K562 (cell line): ENCODE data around the gene HRC. TPM values are rescaled to one million over a fixed set of nuclear protein-coding genes. Genes with fewer than 3 reads are reported as not detected.
A peak's percentile ranks its signal among the peaks of the same experiment; 100 is the strongest.

Experiments used
- BHLHE40 ChIP-seq: IDR thresholded peaks from 2 replicates; pipeline ENCODE4 v1.6.1; 2011; ENCODE audit warnings: low read length, improper control_type of control experiment
- CGGBP1 ChIP-seq: fragments of 250-450 bp; sonication (Bioruptor Pico); IDR thresholded peaks from 2 replicates; pipeline ENCODE4 v1.9.0; 2021; ENCODE audit warnings: mild to moderate bottlenecking
- CHD2 ChIP-seq: IDR thresholded peaks from 2 replicates; pipeline ENCODE4 v1.6.1; 2011; ENCODE audit warnings: low read depth, low read length
- E2F3 ChIP-seq: fragments of 250-450 bp; sonication (Bioruptor Pico); IDR thresholded peaks from 2 replicates; pipeline ENCODE4 v1.4.0; 2020; ENCODE audit warnings: mild to moderate bottlenecking
- ELF2 ChIP-seq: fragments of 250-450 bp; sonication (Bioruptor Pico); IDR thresholded peaks from 2 replicates; pipeline ENCODE4 v1.5.0; 2021; ENCODE audit warnings: mild to moderate bottlenecking
- EP300 ChIP-seq: IDR thresholded peaks from 2 replicates; pipeline ENCODE4 v1.6.1; 2012; ENCODE audit warnings: low read length, improper control_type of control experiment
- ETS2 ChIP-seq: IDR thresholded peaks from 2 replicates; pipeline ENCODE4 v1.6.1; 2016; ENCODE audit warnings: borderline replicate concordance, missing genetic modification characterization, mild to moderate bottlenecking, moderate library complexity, missing compliant biosample characterization; ENCODE audit not compliant: poor library complexity, severe bottlenecking
- GTF2A2 ChIP-seq: IDR thresholded peaks from 2 replicates; pipeline ENCODE4 v1.6.1; 2016; ENCODE audit warnings: mild to moderate bottlenecking, missing genetic modification characterization, missing compliant biosample characterization
- NUFIP1 ChIP-seq: fragments of 450-650 bp; IDR thresholded peaks from 2 replicates; pipeline ENCODE4 v1.6.1; 2018; ENCODE audit not compliant: partially characterized antibody
- PCBP2 ChIP-seq: fragments of 200-400 bp; formaldehyde crosslinking; IDR thresholded peaks from 2 replicates; pipeline ENCODE4 v1.6.1; 2018; ENCODE audit warnings: low read length, low read depth, mild to moderate bottlenecking, moderate library complexity; ENCODE audit not compliant: poor library complexity, severe bottlenecking
- POLR3G ChIP-seq: IDR thresholded peaks from 2 replicates; pipeline ENCODE4 v1.6.1; 2011; ENCODE audit not compliant: insufficient read length, insufficient replicate concordance; ENCODE audit errors: extremely low read depth
- RBM14 ChIP-seq: fragments of 200-400 bp; formaldehyde crosslinking; IDR thresholded peaks from 2 replicates; pipeline ENCODE4 v1.6.1; 2018; ENCODE audit warnings: low read depth, mild to moderate bottlenecking, low read length, moderate library complexity, borderline replicate concordance; ENCODE audit not compliant: insufficient read depth
- SIN3B ChIP-seq: fragments of 450-650 bp; IDR thresholded peaks from 2 replicates; pipeline ENCODE4 v1.6.1; 2017; ENCODE audit warnings: low read depth, mild to moderate bottlenecking, moderate library complexity
- SNRNP70 ChIP-seq: fragments of 200-400 bp; formaldehyde crosslinking; optimal IDR thresholded peaks from 2 replicates; pipeline ENCODE3; 2017; ENCODE audit warnings: low read depth, low read length
- SRSF7 ChIP-seq: fragments of 200-400 bp; formaldehyde crosslinking; optimal IDR thresholded peaks from 2 replicates; pipeline ENCODE3; 2017; ENCODE audit warnings: mild to moderate bottlenecking, low read depth, low read length
- TGIF2 ChIP-seq: sonication (generic); formaldehyde crosslinking; IDR thresholded peaks from 2 replicates; pipeline ENCODE4 v1.8.1; 2022; ENCODE audit warnings: mild to moderate bottlenecking, missing genetic modification reagents, moderate library complexity
- ZC3H4 ChIP-seq: sonication (generic); formaldehyde crosslinking; IDR thresholded peaks from 2 replicates; pipeline ENCODE4 v1.9.0; 2021; ENCODE audit warnings: missing genetic modification reagents, borderline replicate concordance
- ZNF347 ChIP-seq: fragments of 450-650 bp; formaldehyde crosslinking; IDR thresholded peaks from 2 replicates; pipeline ENCODE4 v1.4.0; 2020; ENCODE audit warnings: low read depth, mild to moderate bottlenecking, moderate library complexity
- ZNF444 ChIP-seq: fragments of 250-450 bp; sonication (Bioruptor Pico); IDR thresholded peaks from 2 replicates; pipeline ENCODE4 v1.4.0; 2020; ENCODE audit warnings: mild to moderate bottlenecking, moderate library complexity
- ZNF583 ChIP-seq: fragments of 250-450 bp; sonication (Bioruptor Pico); IDR thresholded peaks from 2 replicates; pipeline ENCODE4 v1.4.0; 2020
- ZNF584 ChIP-seq: fragments of 200-800 bp; sonication (Bioruptor generic); IDR thresholded peaks from 2 replicates; pipeline ENCODE4 v1.6.1; 2016; ENCODE audit warnings: low read depth, mild to moderate bottlenecking, missing genetic modification characterization, missing compliant biosample characterization
- ZNF764 ChIP-seq: fragments of 250-450 bp; sonication (Bioruptor Pico); IDR thresholded peaks from 2 replicates; pipeline ENCODE4 v1.4.0; 2020; ENCODE audit warnings: low read depth, mild to moderate bottlenecking, moderate library complexity
- ZNF780A ChIP-seq: fragments of 250-450 bp; sonication (Bioruptor Pico); IDR thresholded peaks from 2 replicates; pipeline ENCODE4 v1.5.0; 2021; ENCODE audit warnings: mild to moderate bottlenecking
- polyA plus RNA-seq, 8 experiments: library from polyadenylated mRNA; depleted of rRNA in 4 of 8; stranded (reverse) in 5 of 8; unstranded in 3 of 8; fragments of >200 nt; fragmentation: Nextera tagmentation in 2 of 8; fragmentation: Illumina TruSeq in 1 of 8; extraction: Ambion mirVana in 2 of 8; extraction: Trizol in 1 of 8; gene quantifications; 2 replicates each; pipeline versions ENCODE4 v1.2.1 to v1.2.3, GENCODE V29; 2011 to 2014; ENCODE audit warnings: inconsistent platforms in 1 of 8, missing spikeins in 1 of 8
- total RNA-seq, 7 experiments: library from RNA; depleted of rRNA in 6 of 7; stranded (reverse); fragments of >200 nt in 6 of 7; fragmentation: Illumina TruSeq in 2 of 7; extraction: Trizol in 2 of 7; gene quantifications; 2 replicates each; pipeline versions ENCODE4 v1.2.1 to v1.2.3, GENCODE V29; 2011 to 2021; ENCODE audit warnings: low replicate concordance in 1 of 7
- TF ChIP-seq, protein P1 (sequence below), 2 experiments: fragments of 150-350 bp in 1 of 2; IDR thresholded peaks; 2 replicates each; pipeline ENCODE4 v1.6.1; 2012 to 2016; ENCODE audit warnings: low read depth in 2 of 2, low read length in 2 of 2, mild to moderate bottlenecking in 1 of 2, moderate library complexity in 1 of 2

HRC gene
- total and polyA plus RNA-seq, 9 of the 15 experiments (the other 6 are each of a cell fraction or from before 2014, with no cell fraction given): 0.66 to 18.7 (median 13.1) TPM

DNA sequence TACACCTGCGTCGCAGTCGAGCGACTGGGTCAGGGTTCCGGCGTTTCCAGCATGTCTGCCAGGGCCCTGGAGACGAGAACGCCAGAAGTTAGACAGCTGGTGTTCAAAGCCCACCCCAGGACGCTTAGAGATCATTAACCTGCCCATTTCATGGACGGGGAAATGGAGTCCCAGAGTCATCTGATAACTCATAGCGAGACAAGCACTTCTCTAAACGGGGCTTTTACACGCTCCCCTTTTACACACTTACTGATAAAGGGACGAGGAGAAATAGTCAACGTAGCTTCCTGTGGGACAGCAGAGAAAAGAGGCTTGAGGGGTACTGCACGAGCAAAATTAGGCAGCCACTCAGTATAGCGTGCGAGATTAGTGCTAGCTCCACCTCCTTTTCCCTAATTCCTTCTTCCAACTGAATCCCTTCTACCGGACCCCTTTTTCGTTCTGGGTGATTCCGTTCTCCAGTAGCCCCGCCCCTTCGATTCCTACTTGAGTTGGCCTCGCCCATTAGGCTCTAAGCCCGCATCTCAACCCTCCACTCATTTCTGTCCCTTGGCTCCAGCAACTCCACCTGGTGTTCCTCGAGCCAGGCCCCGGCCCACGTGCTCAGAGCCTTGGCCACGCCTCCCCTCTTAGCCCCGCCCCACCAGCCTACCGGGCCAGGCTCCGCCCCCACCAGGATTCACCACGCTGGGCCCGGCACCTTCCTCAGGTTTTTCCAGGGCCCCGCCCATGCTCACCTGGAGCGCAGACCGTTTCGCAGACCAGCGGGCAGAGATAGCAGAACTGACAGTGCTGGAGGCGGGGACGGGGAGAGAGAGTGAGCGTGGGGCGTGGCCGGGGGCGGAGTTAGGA is 3.7 kb downstream of the HRC start (continued):
- TF ChIP-seq SNRNP70 (no peak), ETS2 (tag) (no peak), GTF2A2 (tag) (no peak), ELF2 (no peak), CGGBP1 (CRISPR knock-in tag) (no peak), POLR3G (no peak), ZNF444 (no peak), EP300 (no peak), RBM14 (no peak), E2F3 (CRISPR knock-in tag) (no peak), SIN3B (no peak), BHLHE40 (peak; percentile 83), TGIF2 (no peak), ZNF764 (no peak), ZNF583 (no peak), ZNF584 (CRISPR knock-in tag) (no peak), ZC3H4 (CRISPR knock-in tag) (no peak), CHD2 (no peak), PCBP2 (no peak), NUFIP1 (no peak), ZNF780A (CRISPR knock-in tag) (no peak), SRSF7 (no peak), ZNF347 (CRISPR knock-in tag) (no peak)
- TF ChIP-seq, protein P1, sequence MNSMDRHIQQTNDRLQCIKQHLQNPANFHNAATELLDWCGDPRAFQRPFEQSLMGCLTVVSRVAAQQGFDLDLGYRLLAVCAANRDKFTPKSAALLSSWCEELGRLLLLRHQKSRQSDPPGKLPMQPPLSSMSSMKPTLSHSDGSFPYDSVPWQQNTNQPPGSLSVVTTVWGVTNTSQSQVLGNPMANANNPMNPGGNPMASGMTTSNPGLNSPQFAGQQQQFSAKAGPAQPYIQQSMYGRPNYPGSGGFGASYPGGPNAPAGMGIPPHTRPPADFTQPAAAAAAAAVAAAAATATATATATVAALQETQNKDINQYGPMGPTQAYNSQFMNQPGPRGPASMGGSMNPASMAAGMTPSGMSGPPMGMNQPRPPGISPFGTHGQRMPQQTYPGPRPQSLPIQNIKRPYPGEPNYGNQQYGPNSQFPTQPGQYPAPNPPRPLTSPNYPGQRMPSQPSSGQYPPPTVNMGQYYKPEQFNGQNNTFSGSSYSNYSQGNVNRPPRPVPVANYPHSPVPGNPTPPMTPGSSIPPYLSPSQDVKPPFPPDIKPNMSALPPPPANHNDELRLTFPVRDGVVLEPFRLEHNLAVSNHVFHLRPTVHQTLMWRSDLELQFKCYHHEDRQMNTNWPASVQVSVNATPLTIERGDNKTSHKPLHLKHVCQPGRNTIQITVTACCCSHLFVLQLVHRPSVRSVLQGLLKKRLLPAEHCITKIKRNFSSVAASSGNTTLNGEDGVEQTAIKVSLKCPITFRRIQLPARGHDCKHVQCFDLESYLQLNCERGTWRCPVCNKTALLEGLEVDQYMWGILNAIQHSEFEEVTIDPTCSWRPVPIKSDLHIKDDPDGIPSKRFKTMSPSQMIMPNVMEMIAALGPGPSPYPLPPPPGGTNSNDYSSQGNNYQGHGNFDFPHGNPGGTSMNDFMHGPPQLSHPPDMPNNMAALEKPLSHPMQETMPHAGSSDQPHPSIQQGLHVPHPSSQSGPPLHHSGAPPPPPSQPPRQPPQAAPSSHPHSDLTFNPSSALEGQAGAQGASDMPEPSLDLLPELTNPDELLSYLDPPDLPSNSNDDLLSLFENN (IDR thresholded peaks at IDR 0.05; ENCODE audit: low read depth in 2 of 2, low read length in 2 of 2): no peak
